Measurements from ENCODE around the gene ZNF581. TPM values are rescaled to one million over a fixed set of nuclear protein-coding genes. Genes with fewer than 3 reads are reported as not detected.

ZNF581 gene
- polyA plus RNA-seq, 1 of the 3 experiments (the other 2 are of a cell fraction) = 24.7 TPM

DNA sequence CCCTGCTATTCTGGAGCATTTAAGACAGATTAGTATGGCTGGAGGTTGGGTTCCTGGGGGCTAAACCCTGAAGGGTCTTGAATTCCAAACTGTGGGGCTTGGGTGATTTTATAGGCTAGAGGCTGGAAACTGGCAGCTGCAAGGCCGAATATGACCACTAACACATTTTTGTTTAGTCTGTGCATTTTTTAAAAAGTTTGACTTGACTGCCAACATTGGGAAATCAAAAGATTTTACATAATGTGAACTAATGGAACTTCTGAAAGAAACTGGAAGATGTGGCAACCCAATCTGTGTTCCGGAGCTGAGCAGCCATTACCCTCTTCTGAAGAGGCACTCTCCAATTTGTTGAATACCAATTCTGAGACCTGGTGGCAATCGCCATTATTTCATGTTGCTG is 24.2 kb upstream of the ZNF581 start:
- H3K4me1 ChIP-seq (ENCODE audit: control insufficient read depth in 1 of 2, insufficient read depth in 2 of 2, low read depth in 1 of 2, low read length in 1 of 2) = peaks cover 0 to 2% of the 10 kb centered on the region in 2 experiments; a peak in 1 of 4 replicates
- no peak overlapping the region for H3K27ac ChIP-seq (ENCODE audit: low read depth in 2 of 2, low read length in 1 of 2)
- CTCF ChIA-PET = interaction anchor here (1.2 to 6.7 kb wide), 4 partner anchors 10 to 478 kb away, joined by 3 to 40 read pairs (median 4); no protein-coding TSS in a partner anchor
- no peak overlapping the region for H3K9ac ChIP-seq
- no peaks in the 10 kb centered on the region for H3K27me3 ChIP-seq (ENCODE audit: insufficient read depth)
- no peaks in the 10 kb centered on the region for H3K9me2 ChIP-seq
- no peak for DNase-seq
- no peaks in the 10 kb centered on the region for H4K20me1 ChIP-seq (ENCODE audit: insufficient read depth)
- POLR2A ChIA-PET = interaction anchor here (1.0 to 3.1 kb wide), 2 partner anchors 11 to 13 kb away, joined by 5 to 10 read pairs; partner anchors contain the start of gene ZNF865
- H3K9me3 ChIP-seq = no peaks in the 10 kb centered on the region
- peaks cover 0 to 29% of the 10 kb centered on the region in 2 experiments for H3K36me3 ChIP-seq (replicated peaks in 1 of 2; ENCODE audit: control insufficient read depth in 1 of 2, insufficient read depth in 2 of 2, low read length in 1 of 2)
- H2AFZ ChIP-seq (ENCODE audit: low read depth) = no peak overlapping the region
- H3K79me2 ChIP-seq (ENCODE audit: insufficient read depth) = peaks cover 11% of the 10 kb centered on the region; the same call in 1 of the 2 replicates
- H3K4me2 ChIP-seq = no peak overlapping the region
- no peak overlapping the region for H3K4me3 ChIP-seq (ENCODE audit: low read depth in 2 of 2, low read length in 1 of 2)
- TF ChIP-seq RAD21 (IDR thresholded peaks at IDR 0.05; ENCODE audit: low read length) = no peak
- no peak for TF ChIP-seq SMC3 (IDR thresholded peaks at IDR 0.05; ENCODE audit: low read depth, low read length)
- H3F3A ChIP-seq (replicated peaks; ENCODE audit: insufficient read depth) = peaks cover 12% of the 10 kb centered on the region
- 95% methylated on average over 3 of the region's 3 CpGs for WGBS (ENCODE audit: low lambda C conversion rate)

DNA sequence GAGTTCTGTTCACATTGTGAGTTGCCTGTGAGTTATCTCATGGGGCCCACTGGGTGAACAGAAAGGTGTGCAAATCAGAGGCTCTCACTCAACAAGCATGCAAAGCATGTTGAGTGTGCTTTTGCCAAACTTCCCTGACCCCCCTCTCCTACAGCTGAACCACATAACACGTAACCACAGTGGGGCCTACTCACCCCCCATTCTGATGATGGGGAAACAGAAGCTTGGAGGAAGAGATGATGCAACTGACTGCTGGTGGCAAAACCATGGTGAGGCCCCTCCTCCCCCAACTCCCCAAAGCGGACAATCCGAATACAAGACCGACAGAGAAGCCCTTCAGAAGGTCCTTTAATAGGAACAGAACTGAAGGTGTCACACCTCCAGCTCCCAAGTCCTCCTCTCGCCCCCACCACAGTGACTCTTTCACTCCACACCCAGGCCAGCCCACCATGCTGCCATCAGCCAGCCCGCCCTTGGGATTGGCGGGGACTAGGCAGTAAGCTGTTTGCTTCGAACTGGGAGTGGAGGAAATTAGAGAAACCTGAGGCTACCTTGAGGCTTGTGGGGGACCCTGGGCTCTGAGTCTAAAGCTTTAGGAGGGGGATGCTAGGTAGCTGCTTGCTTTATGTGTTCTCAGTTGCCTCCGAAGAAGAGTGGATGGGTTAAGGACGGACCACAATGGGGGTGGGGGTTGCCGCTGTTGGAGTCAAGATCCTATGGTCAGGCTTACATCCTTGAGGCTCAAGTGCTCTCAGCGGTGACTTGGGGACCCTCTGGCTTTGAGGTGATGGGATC is 22.8 kb upstream of the ZNF581 start:
- peaks cover 11% of the 10 kb centered on the region; the same call in 1 of the 2 replicates for H3K79me2 ChIP-seq (ENCODE audit: insufficient read depth)
- ChIA-PET CTCF (interaction anchor here (0.9 to 6.7 kb wide), 6 partner anchors 11 to 154 kb away, joined by 3 to 40 read pairs (median 4); partner anchors contain the start of genes ZNF524 and ZNF580), POLR2A (interaction anchor here (0.8 to 3.1 kb wide), 2 partner anchors 14 to 15 kb away, joined by 3 to 10 read pairs; partner anchors contain the start of gene ZNF865)
- no peak overlapping the region for H2AFZ ChIP-seq (ENCODE audit: low read depth)
- no peak for DNase-seq
- H3K9ac ChIP-seq = no peak overlapping the region
- H3K27me3 ChIP-seq (ENCODE audit: insufficient read depth) = no peaks in the 10 kb centered on the region
- TF ChIP-seq JUND (IDR thresholded peaks at IDR 0.05) = no peak
- TF ChIP-seq SIN3A (IDR thresholded peaks at IDR 0.05; ENCODE audit: borderline replicate concordance, low read depth, low read length) = no peak
- no peak for TF ChIP-seq FOSL2 (IDR thresholded peaks at IDR 0.05; ENCODE audit: borderline replicate concordance, low read depth)
- no peak for TF ChIP-seq TEAD4 (IDR thresholded peaks at IDR 0.05; ENCODE audit: borderline replicate concordance, insufficient read depth)
- TF ChIP-seq, protein P1, sequence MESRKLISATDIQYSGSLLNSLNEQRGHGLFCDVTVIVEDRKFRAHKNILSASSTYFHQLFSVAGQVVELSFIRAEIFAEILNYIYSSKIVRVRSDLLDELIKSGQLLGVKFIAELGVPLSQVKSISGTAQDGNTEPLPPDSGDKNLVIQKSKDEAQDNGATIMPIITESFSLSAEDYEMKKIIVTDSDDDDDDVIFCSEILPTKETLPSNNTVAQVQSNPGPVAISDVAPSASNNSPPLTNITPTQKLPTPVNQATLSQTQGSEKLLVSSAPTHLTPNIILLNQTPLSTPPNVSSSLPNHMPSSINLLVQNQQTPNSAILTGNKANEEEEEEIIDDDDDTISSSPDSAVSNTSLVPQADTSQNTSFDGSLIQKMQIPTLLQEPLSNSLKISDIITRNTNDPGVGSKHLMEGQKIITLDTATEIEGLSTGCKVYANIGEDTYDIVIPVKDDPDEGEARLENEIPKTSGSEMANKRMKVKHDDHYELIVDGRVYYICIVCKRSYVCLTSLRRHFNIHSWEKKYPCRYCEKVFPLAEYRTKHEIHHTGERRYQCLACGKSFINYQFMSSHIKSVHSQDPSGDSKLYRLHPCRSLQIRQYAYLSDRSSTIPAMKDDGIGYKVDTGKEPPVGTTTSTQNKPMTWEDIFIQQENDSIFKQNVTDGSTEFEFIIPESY (IDR thresholded peaks at IDR 0.05; ENCODE audit: borderline replicate concordance, low read depth) = no peak
- TF ChIP-seq SMC3 (IDR thresholded peaks at IDR 0.05; ENCODE audit: low read depth, low read length) = no peak
- TF ChIP-seq, protein P2, sequence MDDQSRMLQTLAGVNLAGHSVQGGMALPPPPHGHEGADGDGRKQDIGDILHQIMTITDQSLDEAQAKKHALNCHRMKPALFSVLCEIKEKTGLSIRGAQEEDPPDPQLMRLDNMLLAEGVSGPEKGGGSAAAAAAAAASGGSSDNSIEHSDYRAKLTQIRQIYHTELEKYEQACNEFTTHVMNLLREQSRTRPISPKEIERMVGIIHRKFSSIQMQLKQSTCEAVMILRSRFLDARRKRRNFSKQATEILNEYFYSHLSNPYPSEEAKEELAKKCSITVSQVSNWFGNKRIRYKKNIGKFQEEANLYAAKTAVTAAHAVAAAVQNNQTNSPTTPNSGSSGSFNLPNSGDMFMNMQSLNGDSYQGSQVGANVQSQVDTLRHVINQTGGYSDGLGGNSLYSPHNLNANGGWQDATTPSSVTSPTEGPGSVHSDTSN (IDR thresholded peaks at IDR 0.05) = no peak
- TF ChIP-seq EP300 (IDR thresholded peaks at IDR 0.05; ENCODE audit: borderline replicate concordance in 1 of 2, low read depth in 1 of 2, low read length in 1 of 2) = no peak
- no peak for TF ChIP-seq EZH2phosphoT487 (IDR thresholded peaks at IDR 0.05; ENCODE audit: borderline replicate concordance, low read depth)
- no peak for TF ChIP-seq MEF2A (IDR thresholded peaks at IDR 0.05; ENCODE audit: borderline replicate concordance, low read depth)
- no peak for TF ChIP-seq RCOR1 (IDR thresholded peaks at IDR 0.05; ENCODE audit: low read length)
- TF ChIP-seq FOXJ3 (CRISPR knock-in tag; IDR thresholded peaks at IDR 0.05) = no peak
- no peaks in the 10 kb centered on the region for H3K9me2 ChIP-seq
- H3K27ac ChIP-seq (ENCODE audit: low read depth in 2 of 2, low read length in 1 of 2) = no peak overlapping the region
- peaks cover 0 to 2% of the 10 kb centered on the region in 2 experiments; a peak in 1 of 4 replicates for H3K4me1 ChIP-seq (ENCODE audit: control insufficient read depth in 1 of 2, insufficient read depth in 2 of 2, low read depth in 1 of 2, low read length in 1 of 2)
- peaks cover 12% of the 10 kb centered on the region for H3F3A ChIP-seq (replicated peaks; ENCODE audit: insufficient read depth)
- no peak overlapping the region for H3K4me3 ChIP-seq (ENCODE audit: low read depth in 2 of 2, low read length in 1 of 2)
- no peak overlapping the region for H3K4me2 ChIP-seq
- peaks cover 0 to 20% of the 10 kb centered on the region in 2 experiments for H3K36me3 ChIP-seq (replicated peaks in 1 of 2; ENCODE audit: control insufficient read depth in 1 of 2, insufficient read depth in 2 of 2, low read length in 1 of 2)
- no peaks in the 10 kb centered on the region for H3K9me3 ChIP-seq
- WGBS (ENCODE audit: low lambda C conversion rate) = 94% methylated on average over 8 of the region's 12 CpGs
- no peaks in the 10 kb centered on the region for H4K20me1 ChIP-seq (ENCODE audit: insufficient read depth)

All from SK-N-SH (cell line).